Ovary (tissue), 9 donors: Measurements from ENCODE around the gene ARHGEF19. TPM values are rescaled to one million over a fixed set of nuclear protein-coding genes. Genes with fewer than 3 reads are reported as not detected.
"Not testable (repeated sequence)": the region's sequence is repeated elsewhere in the genome, so short reads cannot be mapped to it uniquely, and the experiment has no call there.

Experiments used
- DNase-seq, 5 donors: peaks; one replicate each; pipeline ENCODE4 v3.0.0-alpha.2; 2019 to 2020
- H3K27ac ChIP-seq, 2 donors: fragments of 200-600 bp; one replicate each; pipeline versions ENCODE4 v1.5.1 to v1.8.0; 2019 to 2022
- H3K27me3 ChIP-seq: fragments of 200-600 bp; one replicate; pipeline ENCODE4 v1.8.0; 2022
- H3K36me3 ChIP-seq: fragments of 200-600 bp; sonication (generic); one replicate; pipeline ENCODE4 v1.5.1; 2019
- H3K4me1 ChIP-seq: one replicate; pipeline ENCODE4 v1.8.1; 2013; ENCODE audit warnings: mild to moderate bottlenecking, moderate library complexity; ENCODE audit not compliant: insufficient read depth
- H3K4me3 ChIP-seq: fragments of 200-600 bp; sonication (generic); one replicate; pipeline ENCODE4 v1.5.1; 2017
- H3K9me3 ChIP-seq, 2 donors: fragments of 200-600 bp in 1 of 2; sonication (generic) in 1 of 2; one replicate each; pipeline versions ENCODE4 v1.5.1 to v1.8.1; 2013 to 2019; ENCODE audit warnings: mild to moderate bottlenecking in 1 of 2, moderate library complexity in 1 of 2
- EP300 ChIP-seq: sonication (generic); formaldehyde crosslinking; IDR thresholded peaks from one replicate; pipeline ENCODE4 v1.6.1; 2017; ENCODE audit warnings: antibody characterized with exemption
- POLR2A ChIP-seq: fragments of 450-650 bp; IDR thresholded peaks from one replicate; pipeline ENCODE4 v1.6.1; 2017; ENCODE audit warnings: antibody characterized with exemption, mild to moderate bottlenecking, moderate library complexity
- WGBS, 3 donors: extraction: QIAGEN DNeasy Blood & Tissue Kit in 1 of 3; methylation state at CpG; one replicate each; pipeline versions ENCODE4 v1.1.5 to v1.1.7; 2013 to 2017; 5-methylcytosine and 5-hydroxymethylcytosine counted together
- intact Hi-C, 4 donors: fragments of 100-400 bp; cut with DNase I; formaldehyde crosslinking; loops; one replicate each; pipeline versions ENCODE4 v1.11.0 to v1.15.1; 2022 to 2023
- polyA plus RNA-seq, 2 donors: library from polyadenylated mRNA; stranded (reverse); fragments of 200-250 nt in 1 of 2; fragments of 350-450 nt in 1 of 2; fragmentation: Illumina TruSeq in 1 of 2; extraction: RNeasy Lipid Tissue Mini Kit (QIAGEN cat#74804) in 1 of 2; gene quantifications; one replicate each; pipeline ENCODE4 v1.2.3, GENCODE V29; 2013 to 2014
- total RNA-seq, 7 donors: library from RNA; depleted of rRNA in 2 of 7; stranded (reverse); fragments of >200 nt in 2 of 7; fragmentation: NEBNext Ultra II Directional in 3 of 7; extraction: Animal tissue kit (Norgen Biotek cat#: 25700) in 3 of 7; gene quantifications; one replicate each; pipeline versions ENCODE4 v1.1.0 to v1.2.4, GENCODE V29; 2016 to 2023
- TF ChIP-seq, protein P1 (sequence below), 3 donors: fragments of 450-650 bp in 2 of 3; fragments of 200-600 bp in 1 of 3; IDR thresholded peaks; one replicate each; pipeline versions ENCODE4 v1.5.1 to v1.8.0; 2016 to 2022; ENCODE audit warnings: antibody characterized with exemption in 3 of 3, mild to moderate bottlenecking in 1 of 3
- donor health status: DM: no; HTN: no; CAD: no; lungs with moderate emphysema.
- donor health status: DM: no; HTN: no; CAD: no.
- donor health status: Bipolar disorder and iron deficiency.
- donor health status: DM: yes; HTN: yes; CAD: no.
- donor health status: DM: no; HTN: no; CAD: no.
- donor health status: DM: yes; HTN: yes; CAD: no.

Gene ARHGEF19
- total and polyA plus RNA-seq, 9 donors, result 2.3 to 30.4 (median 14.6) TPM

DNA sequence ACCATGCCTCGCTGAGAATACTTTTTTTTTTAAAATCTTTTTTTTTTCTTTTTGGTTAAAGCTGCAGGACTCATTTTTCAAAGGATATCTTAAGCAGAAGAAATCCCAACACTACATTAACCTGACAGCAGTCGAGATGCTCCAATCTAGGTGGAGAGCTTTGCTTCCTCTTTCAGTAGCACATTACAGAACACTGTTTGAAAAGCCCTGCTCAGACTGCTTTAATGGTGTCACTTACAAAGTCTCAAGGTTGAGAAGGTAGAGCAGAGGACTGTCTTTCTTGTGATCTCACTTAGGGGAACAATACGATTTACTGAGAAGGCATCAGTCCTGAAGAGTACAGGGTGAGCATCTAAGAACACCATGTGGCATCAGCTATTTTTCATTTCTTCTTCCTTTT, 45.5 kb upstream of the ARHGEF19 start:
- no peak for DNase-seq
- TF ChIP-seq, protein P1, sequence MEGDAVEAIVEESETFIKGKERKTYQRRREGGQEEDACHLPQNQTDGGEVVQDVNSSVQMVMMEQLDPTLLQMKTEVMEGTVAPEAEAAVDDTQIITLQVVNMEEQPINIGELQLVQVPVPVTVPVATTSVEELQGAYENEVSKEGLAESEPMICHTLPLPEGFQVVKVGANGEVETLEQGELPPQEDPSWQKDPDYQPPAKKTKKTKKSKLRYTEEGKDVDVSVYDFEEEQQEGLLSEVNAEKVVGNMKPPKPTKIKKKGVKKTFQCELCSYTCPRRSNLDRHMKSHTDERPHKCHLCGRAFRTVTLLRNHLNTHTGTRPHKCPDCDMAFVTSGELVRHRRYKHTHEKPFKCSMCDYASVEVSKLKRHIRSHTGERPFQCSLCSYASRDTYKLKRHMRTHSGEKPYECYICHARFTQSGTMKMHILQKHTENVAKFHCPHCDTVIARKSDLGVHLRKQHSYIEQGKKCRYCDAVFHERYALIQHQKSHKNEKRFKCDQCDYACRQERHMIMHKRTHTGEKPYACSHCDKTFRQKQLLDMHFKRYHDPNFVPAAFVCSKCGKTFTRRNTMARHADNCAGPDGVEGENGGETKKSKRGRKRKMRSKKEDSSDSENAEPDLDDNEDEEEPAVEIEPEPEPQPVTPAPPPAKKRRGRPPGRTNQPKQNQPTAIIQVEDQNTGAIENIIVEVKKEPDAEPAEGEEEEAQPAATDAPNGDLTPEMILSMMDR (IDR thresholded peaks at IDR 0.05), result no peak
- no peak for TF ChIP-seq EP300
- no peak for TF ChIP-seq POLR2A
- intact Hi-C loops, result loop anchor here in 1 of 4 donors (10.0 kb wide), 1 partner anchor 97 kb away; the partner anchor contains the start of gene FBXO42
- no peak overlapping the region for H3K4me3 ChIP-seq
- H3K4me1 ChIP-seq, result no peaks in the 10 kb centered on the region
- no peak overlapping the region for H3K27ac ChIP-seq
- no peaks in the 10 kb centered on the region for H3K27me3 ChIP-seq
- no peaks in the 10 kb centered on the region for H3K9me3 ChIP-seq
- H3K36me3 ChIP-seq, result no peaks in the 10 kb centered on the region
- WGBS, 3 donors, result 92 to 98% (median 96%) methylated on average over 3 of the region's 3 CpGs

DNA sequence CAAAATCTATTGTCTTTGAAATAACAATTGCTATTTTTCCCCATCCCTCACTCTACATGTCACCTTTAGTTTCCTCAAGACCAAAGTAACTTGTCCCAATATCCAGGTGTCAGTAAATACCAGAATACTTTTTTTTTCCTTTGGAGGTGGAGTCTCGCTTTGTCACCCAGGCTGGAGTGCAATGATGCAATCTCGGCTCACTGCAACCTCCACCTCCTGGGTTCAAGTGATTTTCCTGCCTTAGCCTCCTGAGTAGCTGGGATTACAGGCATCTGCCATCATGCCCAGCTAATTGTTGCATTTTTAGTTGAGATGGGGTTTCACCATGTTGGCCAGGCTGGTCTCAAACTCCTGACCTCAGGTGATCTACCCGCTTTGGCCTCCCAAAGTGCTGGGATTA, 45.1 kb upstream of the ARHGEF19 start:
- H3K27ac ChIP-seq, H3K4me1 ChIP-seq, H3K4me3 ChIP-seq, H3K27me3 ChIP-seq, H3K36me3 ChIP-seq, DNase-seq, H3K9me3 ChIP-seq: not testable (repeated sequence)
- WGBS, 3 donors, result 93 to 98% (median 96%) methylated on average over 3 of the region's 3 CpGs
- intact Hi-C loops, result loop anchor here in 1 of 4 donors (10.0 kb wide), 1 partner anchor 97 kb away; the partner anchor contains the start of gene FBXO42

DNA sequence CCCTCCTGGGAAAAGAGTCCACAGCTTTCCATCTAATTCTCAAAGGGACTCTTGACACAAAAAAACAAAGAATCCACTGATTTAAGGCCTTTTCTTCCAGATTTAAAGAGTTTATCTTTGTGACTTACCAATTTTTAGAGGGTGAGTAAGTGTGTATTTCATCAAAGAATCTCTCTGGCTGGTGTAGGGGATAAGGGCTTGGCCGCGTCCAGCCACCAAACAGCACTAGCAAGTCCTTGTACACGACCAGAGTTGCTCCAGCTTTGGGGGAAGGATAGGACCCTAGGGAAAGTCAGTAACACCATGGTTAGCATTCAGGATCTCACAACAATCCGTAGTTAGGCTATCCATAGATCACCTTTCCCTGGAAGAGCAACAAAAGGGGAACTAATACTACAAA, 44.0 kb upstream of the ARHGEF19 start:
- intact Hi-C loops, result loop anchor here in 1 of 4 donors (10.0 kb wide), 1 partner anchor 98 kb away; the partner anchor contains the start of gene FBXO42
- no peaks in the 10 kb centered on the region for H3K4me1 ChIP-seq
- H3K27ac ChIP-seq, result no peak overlapping the region
- 83 to 90% (median 85%) methylated on average over 4 of the region's 4 CpGs for WGBS, 3 donors
- no peaks in the 10 kb centered on the region for H3K36me3 ChIP-seq
- no peak overlapping the region for H3K4me3 ChIP-seq
- no peaks in the 10 kb centered on the region for H3K9me3 ChIP-seq
- TF ChIP-seq EP300, result no peak
- TF ChIP-seq, protein P1 (IDR thresholded peaks at IDR 0.05), result no peak
- TF ChIP-seq POLR2A, result no peak
- no peaks in the 10 kb centered on the region for H3K27me3 ChIP-seq
- no peak for DNase-seq

DNA sequence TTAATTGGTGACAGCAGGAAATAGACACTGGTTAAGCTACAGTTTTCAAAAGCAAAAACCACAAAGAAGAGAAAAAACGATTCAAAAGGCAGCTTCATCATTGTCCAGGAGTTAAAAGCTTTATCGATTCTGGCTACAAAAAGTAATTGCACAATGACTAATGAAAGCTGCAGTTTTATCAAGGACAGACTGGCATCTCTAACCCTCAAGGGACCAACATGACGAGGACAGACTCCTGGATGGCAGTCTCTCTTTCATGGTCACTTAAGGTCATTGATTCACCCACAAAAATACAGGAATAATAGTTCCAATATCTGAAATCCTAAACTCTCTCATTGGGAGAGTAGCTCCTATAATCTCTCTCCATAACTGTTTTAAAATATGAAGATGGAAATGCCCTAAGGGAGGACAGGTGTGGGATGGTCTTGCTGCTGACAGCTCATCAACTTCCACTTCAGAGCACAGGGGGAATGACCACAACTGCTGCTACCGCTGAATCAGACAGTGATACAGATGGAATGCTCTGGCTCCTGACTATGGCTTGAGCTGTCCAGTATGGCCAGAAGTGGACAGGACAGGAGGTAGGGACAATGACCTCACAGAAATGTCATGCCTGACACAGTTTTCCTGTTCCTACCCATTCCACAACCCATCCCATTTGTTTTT, 41.9 kb upstream of the ARHGEF19 start:
- no peak for TF ChIP-seq POLR2A
- TF ChIP-seq EP300, result no peak
- TF ChIP-seq, protein P1 (IDR thresholded peaks at IDR 0.05), result no peak

DNA sequence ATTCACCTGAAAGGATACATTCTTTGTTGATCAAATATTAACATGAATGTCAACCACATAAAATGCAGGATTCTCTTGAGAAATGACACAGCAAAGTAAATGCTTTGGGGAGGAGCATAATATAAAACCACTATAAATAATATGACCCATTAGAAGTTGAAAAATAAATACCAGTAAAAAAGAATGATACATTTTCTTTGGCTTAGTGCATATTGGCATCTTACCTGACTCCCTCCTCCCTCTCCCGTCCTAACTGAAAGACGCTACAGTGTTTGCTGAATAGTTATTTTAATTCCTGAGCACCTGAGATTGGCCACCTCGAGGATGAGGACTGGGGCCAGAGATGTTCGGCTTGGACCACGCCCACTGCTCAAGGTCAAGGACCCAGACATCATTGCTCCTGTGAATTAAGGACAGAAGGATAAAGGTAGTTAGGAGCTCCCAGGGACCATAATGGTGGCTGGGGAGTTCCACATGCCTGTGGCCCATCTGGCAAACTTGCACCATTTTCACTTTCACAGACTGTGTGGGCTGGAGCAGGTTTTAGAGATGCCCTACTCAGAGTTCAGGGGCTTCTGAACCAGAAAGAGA, 41.0 kb upstream of the ARHGEF19 start:
- no peak overlapping the region for H3K27ac ChIP-seq
- H3K4me1 ChIP-seq, result peaks cover 12% of the 10 kb centered on the region
- no peak overlapping the region for H3K4me3 ChIP-seq
- TF ChIP-seq, protein P1 (IDR thresholded peaks at IDR 0.05), result no peak
- TF ChIP-seq POLR2A, result no peak
- no peak for TF ChIP-seq EP300
- H3K36me3 ChIP-seq, result no peaks in the 10 kb centered on the region
- 58 to 62% (median 61%) methylated on average over 5 of the region's 5 CpGs for WGBS, 3 donors
- H3K9me3 ChIP-seq, result no peaks in the 10 kb centered on the region
- no peak for DNase-seq
- intact Hi-C loops, result loop anchor here in 2 of 4 donors (5.0 to 10.0 kb wide), 2 partner anchors 99 to 101 kb away; partner anchors contain the start of gene FBXO42 (in 2 of the 2)
- no peaks in the 10 kb centered on the region for H3K27me3 ChIP-seq

More for the DNA sequence above, 41.9 kb upstream of the ARHGEF19 start:
- Histone ChIP-seq H3K9me3 (no peaks in the 10 kb centered on the region), H3K4me3 (no peak overlapping the region), H3K27ac (no peak overlapping the region), H3K27me3 (no peaks in the 10 kb centered on the region), H3K4me1 (peaks cover 7% of the 10 kb centered on the region), H3K36me3 (no peaks in the 10 kb centered on the region)
- intact Hi-C loops, result loop anchor here in 2 of 4 donors (5.0 to 10.0 kb wide), 2 partner anchors 98 to 100 kb away; partner anchors contain the start of gene FBXO42 (in 2 of the 2)
- 47 to 52% (median 51%) methylated on average over 4 of the region's 4 CpGs for WGBS, 3 donors
- no peak for DNase-seq
